OCI-LY7 (cell line): ENCODE data around the gene CRY2. TPM values are rescaled to one million over a fixed set of nuclear protein-coding genes. Genes with fewer than 3 reads are reported as not detected.

Source experiments
- BruUV-seq: library from RNA; stranded (reverse); fragments of 400-500 nt; replicated peaks from 2 replicates; lab custom pipeline; 2021; lab: Mats Ljungman, UMichigan
- CTCF ChIA-PET: fragments of 300-600 bp; sonication (Branson Sonifier 250); formaldehyde crosslinking; loops from one replicate; lab custom pipeline; 2022; ENCODE audit warnings: antibody characterized with exemption; ENCODE audit not compliant: unreplicated experiment; lab: Charles Lee
- POLR2A ChIA-PET: fragments of 300-600 bp; sonication (Branson Sonifier 250); formaldehyde crosslinking; loops from one replicate; lab custom pipeline; 2022; ENCODE audit warnings: antibody characterized with exemption; lab: Charles Lee
- DNase-seq: peaks from one replicate; pipeline ENCODE4 v3.0.0-alpha.2; 2015; ENCODE audit warnings: low spot score
- H2AFZ ChIP-seq: fragments of 200-600 bp; sonication (generic), shearing (Covaris generic); 2 replicates; pipeline ENCODE4 v1.6.1; 2014; ENCODE audit warnings: mild to moderate bottlenecking, antibody characterized with exemption, low read length, moderate library complexity
- H3K27ac ChIP-seq: fragments of 200-600 bp; sonication (generic); 2 replicates; pipeline ENCODE4 v1.5.1; 2014; ENCODE audit warnings: mixed run types, low read depth, mild to moderate bottlenecking, moderate library complexity, low read length, inconsistent platforms; ENCODE audit not compliant: poor library complexity, severe bottlenecking
- H3K36me3 ChIP-seq: fragments of 200-600 bp; sonication (generic); 2 replicates; pipeline ENCODE4 v1.6.1; 2014; ENCODE audit warnings: mild to moderate bottlenecking, antibody characterized with exemption, low read length, moderate library complexity, mixed read lengths; ENCODE audit not compliant: insufficient read depth
- H3K4me1 ChIP-seq: fragments of 200-600 bp; sonication (generic); 2 replicates; pipeline ENCODE4 v1.5.1; 2014; ENCODE audit warnings: mild to moderate bottlenecking, low read length; ENCODE audit not compliant: insufficient read depth, poor library complexity, severe bottlenecking
- H3K4me2 ChIP-seq: fragments of 200-600 bp; sonication (generic); 2 replicates; pipeline ENCODE4 v1.6.1; 2014; ENCODE audit warnings: mild to moderate bottlenecking, low read length
- H3K4me3 ChIP-seq: fragments of 200-600 bp; sonication (generic); 2 replicates; pipeline ENCODE4 v1.5.1; 2014; ENCODE audit warnings: mild to moderate bottlenecking, low read depth, low read length; ENCODE audit not compliant: poor library complexity, severe bottlenecking
- H3K79me2 ChIP-seq: fragments of 200-600 bp; sonication (generic); 2 replicates; pipeline ENCODE4 v1.6.1; 2016; ENCODE audit warnings: low read depth, mild to moderate bottlenecking, low read length, moderate library complexity, mixed read lengths; ENCODE audit not compliant: insufficient read depth
- H3K9me2 ChIP-seq: fragments of 200-600 bp; sonication (generic); 2 replicates; pipeline ENCODE4 v1.6.1; 2016; ENCODE audit warnings: mild to moderate bottlenecking, low read length, mixed read lengths; ENCODE audit not compliant: insufficient read depth
- H3K9me3 ChIP-seq: fragments of 200-600 bp; sonication (generic); 2 replicates; pipeline ENCODE4 v1.6.1; 2014; ENCODE audit warnings: mild to moderate bottlenecking, mixed run types, low read length, mixed read lengths
- H4K20me1 ChIP-seq: fragments of 200-600 bp; sonication (generic); 2 replicates; pipeline ENCODE4 v1.6.1; 2014; ENCODE audit warnings: mild to moderate bottlenecking, antibody characterized with exemption, low read length, moderate library complexity, mixed read lengths; ENCODE audit not compliant: insufficient read depth
- CTCF ChIP-seq: fragments of 200-600 bp; sonication (generic); conservative IDR thresholded peaks from 2 replicates; pipeline ENCODE4 v1.5.1; 2014; ENCODE audit warnings: mild to moderate bottlenecking, antibody characterized with exemption, low read length, moderate library complexity, mixed read lengths
- EZH2phosphoT487 ChIP-seq: fragments of 200-600 bp; sonication (generic); IDR thresholded peaks from 2 replicates; pipeline ENCODE4 v1.6.1; 2018; ENCODE audit warnings: low read depth, borderline replicate concordance, mild to moderate bottlenecking, mixed run types, antibody characterized with exemption, low read length, moderate library complexity, mixed read lengths
- intact Hi-C: fragments of 100-400 bp; cut with micrococcal nuclease; formaldehyde crosslinking; loops from one replicate; pipeline ENCODE4 v1.10.0; 2022; ENCODE audit not compliant: unreplicated experiment
- total RNA-seq, 2 experiments: library from RNA; depleted of rRNA in 1 of 2; stranded (reverse); fragments of >200 nt in 1 of 2; shearing (Covaris generic) in 1 of 2; gene quantifications; 2 replicates each; pipeline ENCODE4 v1.2.3, GENCODE V29; 2014 to 2022

Gene CRY2
- total RNA-seq, 2 experiments from 2014 or later = 19.2 to 24.6 TPM

- Histone ChIP-seq H3K4me3 (no peak overlapping the region), H2AFZ (no peak overlapping the region), H3K36me3 (0 out of 2 replicates have a peak, but pooled peaks cover 6% of the 10 kb centered on the region), H3K4me2 (no peak overlapping the region), H3K9me2 (no peaks in the 10 kb centered on the region), H4K20me1 (no peaks in the 10 kb centered on the region), H3K27ac (no peak overlapping the region), H3K4me1 (peaks cover 22% of the 10 kb centered on the region), H3K79me2 (no peaks in the 10 kb centered on the region), H3K9me3 (no peaks in the 10 kb centered on the region)
- DNase-seq = no peak
- ChIA-PET CTCF (no interaction called here), POLR2A (interaction anchor here (0.6 kb wide), 1 partner anchor 511 kb away, joined by 5 read pairs; no protein-coding TSS in a partner anchor)
- TF ChIP-seq EZH2phosphoT487 (no peak), CTCF (no peak)
- intact Hi-C loops = no loop called here
- no TSS peak for BruUV-seq
Measured at GRCh38 chr11:45809456-45810395, 37.5 kb upstream of the CRY2 start.

GRCh38 chr11:45810431-45811108 lies 36.7 kb upstream of the CRY2 start:
- H3K79me2 ChIP-seq = no peaks in the 10 kb centered on the region
- intact Hi-C loops = no loop called here
- H3K4me2 ChIP-seq = no peak overlapping the region
- 0 out of 2 replicates have a peak, but pooled peaks cover 6% of the 10 kb centered on the region for H3K36me3 ChIP-seq
- no peak for DNase-seq
- ChIA-PET POLR2A (interaction anchor here (0.6 kb wide), 1 partner anchor 510 kb away, joined by 5 read pairs; no protein-coding TSS in a partner anchor), CTCF (no interaction called here)
- peaks cover 22% of the 10 kb centered on the region for H3K4me1 ChIP-seq
- H2AFZ ChIP-seq = no peak overlapping the region
- H3K4me3 ChIP-seq = no peak overlapping the region
- BruUV-seq = no TSS peak
- no peak overlapping the region for H3K27ac ChIP-seq
- H3K9me2 ChIP-seq = no peaks in the 10 kb centered on the region
- TF ChIP-seq EZH2phosphoT487 (no peak), CTCF (no peak)
- H3K9me3 ChIP-seq = no peaks in the 10 kb centered on the region
- no peaks in the 10 kb centered on the region for H4K20me1 ChIP-seq
